GM19099 (cell line): Measurements from ENCODE around the gene S100A2.

Experiments used
- POLR2A ChIP-seq: IDR thresholded peaks from 3 replicates; pipeline ENCODE4 v1.6.1; 2011; ENCODE audit warnings: low read depth; ENCODE audit not compliant: insufficient read length; ENCODE audit errors: extremely low read depth

S100A2 gene

GRCh38 chr1:153542956-153543711 is 22.5 kb downstream of the S100A2 start:
- no peak for TF ChIP-seq POLR2A

- TF ChIP-seq POLR2A, result no peak
These were observed 23.7 kb downstream of the S100A2 start for GRCh38 chr1:153541641-153542590.

GRCh38 chr1:153540394-153541361 is 25.0 kb downstream of the S100A2 start, which contains the start of gene S100A5:
Gene S100A5, minus strand, starts transcription at chr1:153540934. Its CDS starts 743 bp downstream, at chr1:153540191.
- no peak for TF ChIP-seq POLR2A

- TF ChIP-seq POLR2A, result no peak
These were observed 26.1 kb downstream of the S100A2 start for GRCh38 chr1:153539395-153540093.

GRCh38 chr1:153538315-153538821 is 27.3 kb downstream of the S100A2 start:
- TF ChIP-seq POLR2A, result no peak

GRCh38 chr1:153537376-153537730 is 28.3 kb downstream of the S100A2 start:
- no peak for TF ChIP-seq POLR2A

- TF ChIP-seq POLR2A, result no peak
These were observed 28.8 kb downstream of the S100A2 start for GRCh38 chr1:153536671-153537375.

GRCh38 chr1:153536012-153536670 is 29.5 kb downstream of the S100A2 start:
- peak; percentile 50 for TF ChIP-seq POLR2A

- no peak for TF ChIP-seq POLR2A
These were observed 30.2 kb downstream of the S100A2 start, which contains the start of gene S100A6 for GRCh38 chr1:153535242-153536011. Gene S100A6, minus strand, starts transcription at chr1:153535991. Its CDS starts 652 bp downstream, at chr1:153535339.

- no peak for TF ChIP-seq POLR2A
These were observed 30.8 kb downstream of the S100A2 start for GRCh38 chr1:153534925-153535241.

- no peak for TF ChIP-seq POLR2A
These were observed 31.3 kb downstream of the S100A2 start for GRCh38 chr1:153534226-153534924.
